NCI-H345 (cell line): Measurements from ENCODE around the gene EVL.
"Not testable (repeated sequence)": the region's sequence is repeated elsewhere in the genome, so short reads cannot be mapped to it uniquely, and the experiment has no call there.

Experiments
- DNase-seq: peaks from one replicate; lab custom pipeline; 2025; lab: John Stamatoyannopoulos, UW

Gene EVL

DNA sequence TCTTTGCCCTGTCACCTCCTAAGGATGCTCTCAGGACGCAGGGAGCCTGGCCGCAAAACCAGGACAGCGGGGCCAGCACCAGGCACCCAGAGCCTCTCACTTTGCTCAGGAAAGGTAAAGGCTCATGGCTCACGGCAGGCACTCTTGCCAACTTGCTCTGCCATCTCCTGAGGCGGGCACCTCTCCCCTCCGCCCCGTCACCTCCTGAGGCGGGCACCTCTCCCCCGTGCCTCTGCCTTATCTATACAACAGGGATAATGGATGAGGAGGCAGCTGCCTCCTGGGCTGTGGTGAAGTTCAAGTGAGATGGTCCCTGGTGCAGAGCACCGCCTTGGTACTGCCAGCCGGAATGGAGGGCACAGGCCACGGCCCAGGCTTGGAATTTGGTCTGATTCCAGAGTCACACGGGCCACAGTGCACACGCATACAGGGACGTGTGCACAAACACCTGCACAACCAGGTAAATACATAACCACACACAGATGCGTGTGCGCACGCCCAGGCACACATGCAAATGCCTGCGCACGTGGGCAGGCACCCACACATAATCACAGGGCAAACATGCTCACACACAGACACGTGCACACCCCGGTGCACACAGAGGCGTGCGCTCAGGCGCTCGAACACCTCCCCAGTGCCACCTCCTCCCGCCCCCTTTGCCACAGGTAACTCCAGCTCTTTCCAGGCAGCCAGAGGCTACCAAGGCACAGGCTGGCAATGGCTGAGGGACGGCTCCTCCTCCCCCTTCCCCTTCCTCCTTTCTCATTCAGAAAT lies 82.7 kb downstream of the EVL start:
- DNase-seq: no peak

DNA sequence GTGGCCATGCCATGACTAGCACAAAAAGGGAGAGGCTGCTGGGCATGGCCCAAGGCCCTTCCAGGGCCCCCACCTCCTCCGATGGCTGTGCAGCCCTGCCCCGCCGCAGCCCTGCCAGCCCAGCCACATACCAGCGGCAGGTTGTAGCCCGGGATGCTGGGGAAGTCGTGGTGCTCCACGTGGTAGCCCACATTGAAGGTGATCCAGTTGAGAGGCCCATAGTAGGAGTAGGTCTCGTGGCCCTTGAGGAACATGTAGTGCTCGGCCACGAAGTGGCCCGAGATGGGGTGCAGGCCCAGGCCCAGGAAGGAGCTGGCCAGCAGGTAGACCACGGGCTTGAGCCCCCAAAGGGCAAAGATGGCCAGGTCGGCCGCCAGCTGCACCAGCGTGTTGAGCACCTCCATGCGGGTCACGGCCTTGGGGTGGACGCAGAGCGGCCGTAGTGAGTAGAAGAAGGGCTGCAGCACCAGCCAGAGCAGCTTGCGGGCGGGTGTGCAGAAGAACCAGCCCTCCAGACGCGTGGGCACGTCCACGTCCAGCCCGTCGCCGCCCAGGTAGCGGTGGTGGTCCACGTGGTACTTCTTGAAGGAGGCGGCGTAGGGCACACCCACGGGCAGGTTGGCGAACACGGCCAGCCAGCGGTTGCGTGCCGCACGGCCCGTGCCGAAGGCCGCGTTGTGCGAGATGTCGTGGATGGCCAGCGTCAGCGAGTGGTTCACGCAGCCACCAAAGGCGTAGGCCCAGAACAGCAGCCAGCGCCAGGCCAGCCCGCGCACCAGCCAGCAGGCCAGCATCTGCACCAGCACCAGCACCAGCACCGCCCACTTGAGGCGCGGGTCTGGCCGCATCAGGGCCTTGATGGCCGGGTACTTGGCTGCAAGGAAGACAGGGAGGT lies 83.9 kb downstream of the EVL start:
- DNase-seq: no peak

DNA sequence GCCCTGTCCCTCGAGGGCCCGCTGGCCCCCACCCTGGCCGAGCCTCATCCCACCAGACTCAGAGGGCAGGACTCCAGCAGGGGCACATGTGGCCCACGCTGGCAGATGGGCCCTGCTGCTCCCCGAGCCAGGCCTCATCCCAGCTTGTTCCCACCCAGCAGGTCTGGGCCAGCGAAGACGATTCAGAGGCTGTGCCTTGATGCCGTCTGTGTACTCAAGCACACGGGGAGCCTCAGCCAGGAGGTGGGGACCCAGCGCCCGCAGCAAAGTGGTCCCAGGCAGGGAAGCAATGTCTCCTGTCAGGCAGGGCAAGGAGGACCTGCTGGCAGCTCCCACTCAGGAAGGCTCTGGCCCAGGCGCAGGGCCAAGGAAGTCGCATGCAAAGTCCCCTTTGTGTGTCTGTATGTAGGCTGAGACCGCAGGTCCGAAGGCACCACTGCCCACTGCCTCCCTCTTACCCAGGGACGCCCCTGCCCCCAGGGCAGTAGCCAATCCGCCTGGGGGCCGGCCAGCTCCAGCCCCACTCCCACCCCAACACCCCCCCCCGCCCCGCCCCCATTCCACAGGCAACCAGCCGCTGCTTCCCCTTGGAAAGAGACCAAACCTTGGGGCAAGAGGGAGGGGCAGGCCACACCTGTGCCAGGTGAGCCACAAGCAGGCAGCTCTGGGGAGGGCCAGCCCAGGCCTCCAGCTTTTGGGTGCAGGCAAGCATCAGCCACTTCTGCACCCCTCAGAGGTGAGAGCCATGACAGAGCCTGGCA lies 84.8 kb downstream of the EVL start:
- no peak for DNase-seq

DNA sequence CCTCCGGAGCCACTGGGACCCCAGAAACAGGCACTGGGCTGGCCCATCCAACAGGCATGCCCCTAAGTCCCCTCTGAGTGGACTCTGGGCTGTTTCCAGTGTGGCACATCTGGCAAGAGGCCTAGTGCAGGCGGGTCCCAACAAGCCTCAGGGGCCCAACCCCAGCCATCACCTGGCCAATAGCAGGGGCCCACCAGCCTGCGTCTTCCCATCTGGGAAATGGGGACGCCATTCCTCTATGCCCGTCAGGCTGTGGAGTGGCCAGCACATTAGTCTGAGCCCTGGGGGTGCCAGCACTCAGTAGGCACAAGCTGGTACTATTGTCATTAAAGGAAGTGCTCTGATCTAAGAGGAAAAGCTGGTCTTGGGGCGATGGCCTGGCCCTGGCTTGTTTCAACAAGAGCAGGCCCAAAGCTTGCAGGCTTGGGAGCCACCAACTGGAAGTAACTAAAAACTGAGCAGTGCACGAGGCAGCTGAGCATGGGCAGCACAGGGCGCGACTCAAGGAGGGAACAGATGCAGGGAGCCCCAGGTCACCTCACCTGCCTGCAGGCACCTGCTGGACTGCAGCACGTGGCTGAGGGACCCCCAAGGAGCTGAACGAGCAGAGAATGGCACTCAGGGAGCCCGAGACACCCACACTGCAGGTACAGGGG lies 85.8 kb downstream of the EVL start:
- DNase-seq: no peak

DNA sequence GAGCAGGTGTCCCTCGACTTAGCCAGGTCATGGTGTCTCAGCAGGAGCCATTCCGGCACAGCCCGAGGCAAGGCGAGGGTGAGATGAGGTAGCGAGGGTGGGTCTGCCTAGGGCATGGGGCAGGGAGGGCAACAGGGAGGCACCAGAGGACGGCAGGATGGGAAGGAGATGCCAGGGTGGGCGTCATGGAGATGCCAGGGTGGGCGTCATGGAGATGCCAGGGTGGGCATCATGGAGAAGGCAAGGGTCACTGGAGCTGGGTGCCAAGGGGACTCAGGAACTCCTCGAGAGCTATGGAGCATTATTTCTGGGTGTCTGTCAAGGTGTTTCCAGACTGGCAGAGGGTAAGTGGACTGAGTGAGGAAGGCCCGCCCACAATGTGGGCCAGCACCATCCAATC lies 86.9 kb downstream of the EVL start:
- no peak for DNase-seq

DNA sequence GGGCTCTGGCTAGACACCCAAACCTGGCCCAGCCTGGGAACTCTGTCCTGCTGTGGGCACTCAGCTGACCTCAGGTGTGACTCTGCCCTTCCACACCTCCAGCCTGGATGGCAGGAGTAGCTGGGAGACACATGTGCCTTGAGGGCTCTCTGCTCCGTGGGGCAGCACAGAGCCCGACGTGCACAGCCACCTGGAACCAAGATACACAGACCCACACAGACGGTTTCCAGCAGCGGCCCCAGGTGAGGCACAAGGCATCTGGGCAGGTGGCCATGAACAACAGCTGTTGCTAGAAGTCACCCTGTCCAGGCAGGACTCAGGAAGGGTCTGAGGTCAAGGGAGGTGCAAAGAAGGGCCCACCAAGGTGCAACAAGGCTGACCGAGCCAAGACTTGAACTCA lies 88.3 kb downstream of the EVL start:
- no peak for DNase-seq

DNA sequence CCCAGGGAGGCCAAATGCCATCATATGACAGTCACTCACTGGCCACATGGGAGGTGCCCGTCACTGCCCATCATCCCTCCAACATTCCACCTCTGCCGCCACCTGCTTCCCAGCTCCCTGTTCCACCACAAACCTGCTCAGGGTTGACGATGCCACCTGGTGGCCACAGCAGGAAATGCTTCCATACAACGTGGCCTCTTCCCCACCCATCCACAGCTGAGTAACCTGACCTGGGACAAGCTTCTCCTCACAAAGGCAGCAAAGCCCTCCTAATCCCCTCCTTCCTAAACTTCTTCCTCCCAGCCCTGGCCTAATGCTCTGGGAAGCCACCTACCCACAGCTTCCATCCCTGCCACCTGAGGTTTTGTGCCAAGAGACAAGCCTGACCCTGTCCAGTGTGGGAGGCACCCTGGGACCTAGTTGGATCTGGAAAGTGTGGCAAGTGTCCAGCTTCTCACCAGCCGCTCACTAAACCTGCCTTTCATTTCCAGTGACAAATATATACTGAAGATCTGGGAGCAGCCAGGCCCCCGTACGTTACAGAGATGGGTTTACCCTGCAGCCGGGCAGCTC lies 89.9 kb downstream of the EVL start:
- DNase-seq: peak; percentile 28

DNA sequence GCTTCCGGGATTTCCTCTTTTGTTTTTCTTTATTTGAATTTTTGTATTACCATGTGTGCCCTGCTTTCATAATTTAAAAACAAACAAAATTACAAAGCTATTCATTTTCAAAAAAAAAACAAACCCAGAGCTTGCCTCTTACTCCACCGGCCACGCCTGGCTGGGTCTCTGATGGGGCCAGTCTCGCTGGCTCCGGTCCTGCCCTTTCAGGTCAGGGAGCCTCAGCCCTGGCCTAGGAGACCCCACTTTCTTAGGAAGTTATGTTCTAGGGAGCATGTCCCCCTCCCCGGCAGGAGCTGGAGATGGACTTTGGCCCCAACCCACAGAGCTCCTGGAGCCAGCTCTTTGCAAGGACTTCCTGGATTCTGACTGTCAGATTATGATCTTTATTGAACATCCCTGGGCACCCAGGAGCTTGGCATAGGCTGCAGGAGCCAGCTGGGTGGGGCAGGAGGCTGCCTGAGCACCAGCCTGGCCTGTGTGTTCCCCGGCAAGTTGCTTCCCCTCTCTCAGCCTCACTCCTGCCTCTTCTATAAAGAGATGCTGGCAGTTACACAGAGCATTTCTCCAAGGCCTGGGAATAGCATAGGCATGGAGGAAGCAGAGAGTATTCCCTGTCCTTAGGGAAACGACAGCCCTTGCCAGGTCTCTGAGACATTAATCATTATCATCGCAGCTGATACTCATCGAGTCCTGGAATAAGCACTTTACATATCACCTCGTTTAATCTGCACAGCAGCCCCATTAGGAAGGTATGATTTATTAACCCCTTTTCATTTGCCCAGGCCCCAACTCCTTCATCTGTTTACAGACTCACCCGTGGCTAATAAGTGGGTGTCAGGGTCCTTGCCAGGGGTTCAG lies 90.8 kb downstream of the EVL start:
- DNase-seq: no peak

DNA sequence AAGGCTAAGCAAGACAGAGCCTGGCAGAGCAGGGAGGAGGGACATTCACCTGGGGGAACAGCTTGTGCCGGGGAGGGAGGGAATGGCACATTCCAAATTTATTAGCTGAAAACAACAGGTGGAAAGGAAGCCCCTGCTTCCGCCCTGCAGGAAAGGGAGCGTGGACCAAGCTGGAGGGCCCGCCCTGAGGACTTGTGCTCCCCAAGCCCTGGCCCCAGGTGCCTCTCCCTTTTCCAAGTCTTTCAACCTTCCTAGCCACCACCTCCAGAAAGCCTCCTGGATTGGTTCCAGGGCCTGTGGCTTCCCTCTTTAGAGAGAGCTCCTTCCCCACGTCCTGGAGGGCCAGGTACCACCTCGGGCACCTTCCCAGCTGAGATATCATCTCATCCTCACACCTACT lies 91.6 kb downstream of the EVL start:
- no peak for DNase-seq

DNA sequence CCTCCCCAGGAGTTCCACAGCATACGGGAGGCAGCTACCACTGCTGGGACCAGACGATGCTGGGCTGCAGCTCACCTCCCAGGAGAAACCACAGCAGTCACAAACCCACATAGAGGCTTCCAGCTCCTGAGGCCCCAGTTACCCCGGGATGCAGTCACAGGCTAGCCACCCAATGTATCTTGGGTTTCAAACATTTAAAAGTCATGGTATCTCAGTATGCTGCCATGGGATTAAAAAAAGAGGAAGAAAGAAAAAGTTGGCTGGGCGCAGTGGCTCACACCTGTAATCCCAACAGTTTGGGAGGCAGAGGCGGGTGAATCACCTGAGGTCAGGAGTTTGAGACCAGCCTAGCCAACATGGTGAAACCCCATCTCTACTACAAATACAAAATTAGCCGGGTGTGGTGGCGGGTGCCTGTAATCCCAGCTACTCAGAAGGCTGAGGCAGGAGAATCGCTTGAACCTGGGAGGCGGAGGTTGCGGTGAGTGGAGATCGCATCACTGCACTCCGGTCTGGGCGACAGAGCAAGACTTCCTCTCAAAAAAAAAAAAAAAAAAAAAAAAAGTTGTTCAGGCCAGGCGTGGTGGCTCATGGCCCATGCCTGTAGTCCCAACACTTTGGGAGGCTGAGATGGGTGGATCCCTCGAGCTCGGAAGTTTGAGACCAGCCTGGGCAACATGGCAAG lies 92.5 kb downstream of the EVL start:
- not testable (repeated sequence) for DNase-seq

DNA sequence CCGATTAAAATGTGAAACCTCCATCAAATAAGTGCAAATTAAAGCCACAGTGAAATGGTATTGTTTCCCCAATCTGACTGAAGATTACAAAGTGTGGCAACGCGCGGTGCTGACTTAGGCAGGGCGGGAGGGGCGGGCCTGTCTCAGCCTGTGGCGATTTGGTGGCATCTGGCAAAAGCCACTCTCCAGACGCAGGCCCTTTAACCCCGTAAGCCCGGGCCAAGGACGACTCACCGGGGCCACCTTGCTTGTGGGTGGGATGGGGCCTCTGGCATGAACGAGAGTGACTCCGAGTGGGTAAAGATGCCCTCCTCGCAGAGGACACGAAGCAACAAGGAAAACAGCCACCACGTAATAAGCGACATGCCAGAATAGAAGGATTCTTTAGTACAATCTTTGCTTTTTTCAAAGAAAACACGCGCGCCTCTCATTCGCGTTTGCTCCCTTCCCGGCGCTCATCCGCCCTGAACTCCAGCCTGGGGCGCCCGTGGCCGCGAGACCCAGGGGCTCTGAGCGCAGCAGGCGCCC lies 93.4 kb downstream of the EVL start:
- no peak for DNase-seq

DNA sequence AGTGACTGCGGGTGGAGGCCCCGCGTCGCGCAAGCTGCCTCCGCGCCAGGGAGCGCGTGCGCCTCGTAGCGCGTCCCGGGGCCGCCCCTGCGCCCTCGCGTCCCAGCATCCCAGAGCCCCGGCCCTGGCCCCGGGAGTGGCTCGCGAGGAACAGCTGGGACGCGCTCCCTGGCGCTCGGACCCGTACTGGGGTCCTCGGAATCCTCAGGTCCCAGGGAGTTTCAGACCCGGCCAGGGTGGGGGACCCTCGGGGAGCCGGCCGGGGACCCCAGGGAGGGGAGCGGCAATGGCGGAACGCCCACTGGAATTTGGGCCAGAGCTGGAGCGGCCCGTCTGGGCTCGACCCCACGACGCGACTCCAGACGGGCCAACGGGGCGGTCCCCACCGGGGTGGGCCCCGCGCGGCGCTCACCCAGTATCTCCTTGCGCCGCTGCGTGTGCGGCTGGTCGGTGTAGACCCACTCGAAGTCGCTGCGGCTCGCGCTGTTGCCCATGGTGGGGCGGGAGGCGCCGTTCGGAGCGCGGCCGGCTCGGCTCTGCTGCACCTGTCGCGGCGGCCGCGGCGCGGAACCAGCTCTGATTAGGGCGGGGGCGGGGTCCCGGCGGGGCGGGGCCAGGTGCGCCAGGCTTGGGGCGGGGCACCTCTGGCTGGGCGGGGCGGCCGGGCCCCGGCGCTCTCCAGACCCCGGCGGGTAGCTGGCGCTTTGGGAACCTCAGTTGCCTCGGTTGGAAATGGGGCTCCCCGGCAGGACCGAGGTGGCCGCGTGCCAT lies 94.1 kb downstream of the EVL start, which contains the start of gene DEGS2:
TSS of gene DEGS2 (minus strand) at position 552 of the 771 bp plus-strand sequence. CDS start at position 494, 58 bp downstream.
- DNase-seq: peak; percentile 72

DNA sequence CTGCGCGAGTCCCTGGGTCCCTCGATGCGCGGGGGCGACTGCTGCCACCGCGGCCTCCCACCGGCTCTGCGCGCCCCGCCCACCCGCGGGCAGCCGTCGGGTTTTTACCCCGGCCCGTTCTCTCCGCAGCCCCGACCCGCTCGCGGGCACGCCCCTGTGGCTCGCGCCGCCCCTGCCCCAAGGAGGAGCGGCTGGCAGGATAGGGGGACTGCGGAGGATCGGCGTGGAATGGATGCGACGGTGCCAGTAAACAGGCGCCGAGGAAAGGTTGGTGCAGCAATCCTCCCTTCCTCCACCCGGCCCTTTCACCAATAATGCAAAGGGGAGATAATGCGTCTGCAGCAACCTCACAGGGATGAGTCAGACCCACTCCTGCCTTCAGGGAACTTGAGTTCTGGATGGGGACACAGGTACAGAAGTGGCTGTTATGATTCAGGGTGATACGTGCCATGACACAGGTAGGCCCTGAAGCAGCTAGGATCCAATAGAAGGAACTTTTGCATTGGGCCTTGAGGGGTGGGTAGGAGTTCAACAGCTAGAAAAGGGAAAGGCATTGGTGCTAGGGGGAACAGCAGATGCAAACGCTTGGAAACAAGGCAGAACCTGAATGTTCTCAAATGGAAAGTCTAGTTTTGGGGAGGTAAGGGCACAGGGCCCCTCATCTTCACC lies 94.8 kb downstream of the EVL start:
- peak; percentile 56 for DNase-seq

DNA sequence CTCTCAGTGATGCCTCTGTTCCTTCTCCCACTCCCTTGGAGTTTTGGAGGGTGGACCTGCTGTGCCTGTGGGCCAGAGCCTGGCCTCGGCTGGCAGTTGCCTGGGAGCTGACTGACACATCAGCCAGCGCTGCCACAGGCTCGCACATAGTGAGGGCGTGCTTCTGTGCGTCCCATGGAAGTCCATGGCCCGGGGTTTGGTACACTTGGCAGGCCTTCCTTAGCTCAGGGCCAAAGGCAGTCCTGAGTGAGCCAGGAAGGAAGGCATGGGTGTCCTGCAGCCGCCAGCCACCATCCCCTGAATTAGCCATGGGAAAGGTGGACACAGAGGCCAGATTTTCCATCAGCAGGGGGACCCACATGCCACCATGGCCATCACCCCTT lies 95.3 kb downstream of the EVL start:
- no peak for DNase-seq

DNA sequence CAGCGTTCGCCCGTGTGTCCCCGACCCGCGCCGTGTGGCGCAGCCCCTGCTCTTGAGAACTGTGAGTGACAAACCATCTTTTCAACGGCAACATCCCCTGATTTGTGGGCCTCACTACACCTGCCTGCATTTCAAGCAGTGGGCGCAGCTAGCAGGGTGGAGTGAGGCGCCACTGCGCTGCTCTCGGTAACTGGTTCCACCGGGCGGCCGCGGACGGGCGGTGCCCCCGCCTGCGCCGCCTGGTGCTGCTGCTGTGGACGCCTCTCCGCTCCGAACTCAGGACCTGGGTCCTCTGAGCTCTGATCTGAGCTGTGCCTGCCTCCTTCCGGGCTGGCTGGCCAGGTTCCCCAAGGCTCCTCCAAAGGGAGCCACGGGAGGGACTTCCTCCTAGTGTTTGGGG lies 100.2 kb downstream of the EVL start:
- no peak for DNase-seq

DNA sequence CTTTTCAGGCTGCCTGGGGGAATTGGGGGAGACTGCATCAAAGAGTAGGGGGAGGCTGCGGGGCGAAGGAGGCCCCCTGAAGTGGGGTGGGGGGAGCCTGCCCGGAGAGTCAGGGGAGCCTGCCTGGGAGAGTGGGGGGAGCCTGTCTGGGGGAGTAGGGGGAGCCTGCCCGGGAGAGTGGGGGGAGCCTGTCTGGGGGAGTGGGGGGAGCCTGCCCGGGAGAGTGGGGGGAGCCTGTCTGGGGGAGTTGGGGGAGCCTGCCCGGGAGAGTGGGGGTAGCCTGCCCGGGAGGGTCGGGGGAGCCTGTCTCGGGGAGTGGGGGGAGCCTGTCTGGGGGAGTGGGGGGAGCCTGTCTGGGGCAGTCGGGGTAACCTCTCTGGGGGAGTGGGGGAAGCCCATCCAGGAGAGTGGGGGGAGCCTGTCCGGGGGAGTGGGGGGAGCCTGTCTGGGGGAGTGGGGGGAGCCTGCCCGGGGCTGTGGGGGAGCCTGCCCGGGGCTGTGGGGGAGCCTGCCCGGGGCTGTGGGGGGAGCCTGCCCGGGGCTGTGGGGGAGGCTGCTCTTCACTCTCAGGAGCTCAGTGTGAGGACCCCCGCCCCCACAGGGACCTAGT lies 100.7 kb downstream of the EVL start:
- DNase-seq: no peak

DNA sequence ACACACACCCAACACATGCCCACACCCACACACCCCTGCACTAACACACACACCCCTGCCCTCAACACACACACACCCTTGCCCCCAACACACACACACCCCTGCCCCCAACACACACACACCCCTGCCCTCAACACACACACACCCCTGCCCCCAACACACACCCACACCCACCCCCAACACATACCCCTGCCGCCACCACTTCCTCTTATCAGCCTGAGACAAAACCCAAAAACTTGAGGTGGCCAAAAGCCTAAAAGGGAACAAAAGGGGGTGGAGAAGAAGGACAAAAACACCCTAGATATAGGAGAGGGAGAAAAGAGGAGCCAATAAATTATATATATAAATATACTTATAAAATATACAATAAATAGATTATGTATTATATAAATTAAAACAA lies 103.3 kb downstream of the EVL start:
- no peak for DNase-seq

DNA sequence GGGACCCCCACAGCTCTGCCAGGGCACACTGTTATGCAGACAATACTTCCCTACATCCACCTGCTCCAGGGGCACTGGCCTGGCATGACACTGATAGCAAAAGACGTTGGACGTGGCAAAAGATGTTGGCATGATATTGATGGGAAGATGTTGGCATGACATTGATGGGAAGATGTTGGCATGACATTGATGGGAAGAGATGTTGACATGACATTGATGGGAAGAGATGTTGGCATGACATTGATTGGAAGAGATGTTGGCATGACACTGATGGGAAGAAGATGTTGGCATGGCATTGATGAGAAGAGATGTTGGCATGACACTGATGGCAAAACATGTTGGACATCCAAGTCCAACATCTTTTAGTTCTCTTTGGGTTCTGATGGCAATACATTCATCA lies 105.7 kb downstream of the EVL start:
- DNase-seq: no peak
